ENCODE measurements around the gene CAPN10. TPM values are rescaled to one million over a fixed set of nuclear protein-coding genes. Genes with fewer than 3 reads are reported as not detected.

Gene CAPN10
- total RNA-seq, 1 experiment from 2014 or later = 47.4 TPM

GRCh38 chr2:240614391-240614790 lies 27.9 kb downstream of the CAPN10 start:
- no CpG with 5 or more reads among the region's 9 CpGs for WGBS (ENCODE audit: extremely low coverage, insufficient read length, low lambda C conversion rate)
- H3K4me3 Mint-ChIP-seq = no peak overlapping the region
- no peak overlapping the region for H3K14ac ChIP-seq (ENCODE audit: insufficient read depth, low read length)
- no peak overlapping the region for H3K23ac ChIP-seq (ENCODE audit: insufficient read length, low read depth, low read length)
- no peak overlapping the region for H4K91ac ChIP-seq (ENCODE audit: insufficient read length, low read depth, low read length)
- H3K18ac ChIP-seq (ENCODE audit: insufficient read length, low read depth, low read length) = no peak overlapping the region
- H2BK12ac ChIP-seq (ENCODE audit: insufficient read length, low read depth, low read length) = no peak overlapping the region
- H3K27ac ChIP-seq (ENCODE audit: insufficient read length, low read depth, low read length) = no peak overlapping the region
- H3K9ac ChIP-seq (ENCODE audit: extremely low read depth, insufficient read length, low read length) = no peak overlapping the region
- H3K36me3 Mint-ChIP-seq (ENCODE audit: insufficient read depth in 1 of 3, low read depth in 3 of 3) = peaks cover 2 to 20% (median 5%) of the 10 kb centered on the region in 3 experiments; a peak in 6 of 7 replicates
- H3K27me3 Mint-ChIP-seq (ENCODE audit: low read depth) = peaks cover 18% of the 10 kb centered on the region
- no peak overlapping the region for H2BK120ac ChIP-seq (ENCODE audit: low read depth, low read length, poor library complexity, severe bottlenecking)
- H4K5ac ChIP-seq (ENCODE audit: insufficient read length, low read depth, low read length) = no peak overlapping the region
- H3K4me1 ChIP-seq (ENCODE audit: insufficient read depth, low read length) = no peaks in the 10 kb centered on the region
- no peak overlapping the region for H3K4ac ChIP-seq (ENCODE audit: low read depth, low read length)
- no peak overlapping the region for H3K4me2 ChIP-seq (ENCODE audit: insufficient read depth, insufficient read length, low read length)
- H3K27me3 ChIP-seq (ENCODE audit: insufficient read depth, low read length) = no peaks in the 10 kb centered on the region
- no peaks in the 10 kb centered on the region for H3K79me2 ChIP-seq (ENCODE audit: insufficient read depth, low read length)
- H2BK5ac ChIP-seq (ENCODE audit: insufficient read length, low read length) = no peak overlapping the region
- H3T11ph ChIP-seq (ENCODE audit: low read length) = no peak overlapping the region
- H3K23me2 ChIP-seq (ENCODE audit: insufficient read length, low read depth, low read length, poor library complexity, severe bottlenecking) = no peaks in the 10 kb centered on the region
- no peaks in the 10 kb centered on the region for H3K4me1 Mint-ChIP-seq
- H3K9me3 Mint-ChIP-seq = peaks cover 20 to 47% of the 10 kb centered on the region in 2 experiments
- H3K79me1 ChIP-seq (ENCODE audit: insufficient read depth, low read depth, low read length, poor library complexity, severe bottlenecking) = no peaks in the 10 kb centered on the region
- no peak overlapping the region for H4K8ac ChIP-seq (replicated peaks; ENCODE audit: insufficient read length, low read depth, low read length)
- H3K9me3 ChIP-seq (ENCODE audit: control insufficient read depth, low read depth, low read length) = no peaks in the 10 kb centered on the region
- no peak overlapping the region for H3K56ac ChIP-seq (ENCODE audit: insufficient read length, low read depth, low read length)
- TF ChIP-seq, protein P1, sequence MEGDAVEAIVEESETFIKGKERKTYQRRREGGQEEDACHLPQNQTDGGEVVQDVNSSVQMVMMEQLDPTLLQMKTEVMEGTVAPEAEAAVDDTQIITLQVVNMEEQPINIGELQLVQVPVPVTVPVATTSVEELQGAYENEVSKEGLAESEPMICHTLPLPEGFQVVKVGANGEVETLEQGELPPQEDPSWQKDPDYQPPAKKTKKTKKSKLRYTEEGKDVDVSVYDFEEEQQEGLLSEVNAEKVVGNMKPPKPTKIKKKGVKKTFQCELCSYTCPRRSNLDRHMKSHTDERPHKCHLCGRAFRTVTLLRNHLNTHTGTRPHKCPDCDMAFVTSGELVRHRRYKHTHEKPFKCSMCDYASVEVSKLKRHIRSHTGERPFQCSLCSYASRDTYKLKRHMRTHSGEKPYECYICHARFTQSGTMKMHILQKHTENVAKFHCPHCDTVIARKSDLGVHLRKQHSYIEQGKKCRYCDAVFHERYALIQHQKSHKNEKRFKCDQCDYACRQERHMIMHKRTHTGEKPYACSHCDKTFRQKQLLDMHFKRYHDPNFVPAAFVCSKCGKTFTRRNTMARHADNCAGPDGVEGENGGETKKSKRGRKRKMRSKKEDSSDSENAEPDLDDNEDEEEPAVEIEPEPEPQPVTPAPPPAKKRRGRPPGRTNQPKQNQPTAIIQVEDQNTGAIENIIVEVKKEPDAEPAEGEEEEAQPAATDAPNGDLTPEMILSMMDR (conservative IDR thresholded peaks at IDR 0.05) = no peak
- H2AK5ac ChIP-seq (ENCODE audit: insufficient read length, low read length) = no peak overlapping the region
- H2AFZ ChIP-seq (ENCODE audit: low read length) = no peak overlapping the region
- no peak for DNase-seq
- H4K20me1 ChIP-seq (ENCODE audit: control insufficient read depth, insufficient read depth, insufficient read length) = no peaks in the 10 kb centered on the region
- no peak overlapping the region for H2BK20ac ChIP-seq (ENCODE audit: low read depth, low read length, poor library complexity, severe bottlenecking)
- no peak overlapping the region for H2BK15ac ChIP-seq (ENCODE audit: low read depth, low read length)
- no peak overlapping the region for H3K27ac Mint-ChIP-seq
